Mammary epithelial cell (primary cell): ENCODE measurements around the gene ADRB2.
"Not testable (repeated sequence)": the region's sequence is repeated elsewhere in the genome, so short reads cannot be mapped to it uniquely, and the experiment has no call there.

Experiments used
- CTCF ChIP-seq, 2 donors: IDR thresholded peaks in 1 of 2; conservative IDR thresholded peaks in 1 of 2; 2 replicates each; pipeline ENCODE4 v1.5.1; 2011 to 2012; ENCODE audit warnings: inconsistent platforms in 2 of 2, low read length in 2 of 2, mild to moderate bottlenecking in 2 of 2, control low read depth in 1 of 2, low read depth in 1 of 2; ENCODE audit not compliant: insufficient read depth in 1 of 2; ENCODE audit errors: extremely low read depth in 1 of 2
- EZH2 ChIP-seq: IDR thresholded peaks from 2 replicates; pipeline ENCODE4 v1.6.1; 2012; ENCODE audit warnings: low read length, inconsistent platforms, borderline replicate concordance

- TF ChIP-seq CTCF (conservative IDR thresholded peaks at IDR 0.05 in 1 of 2, IDR thresholded peaks at IDR 0.05 in 1 of 2; ENCODE audit: extremely low read depth in 1 of 2, insufficient read depth in 1 of 2, low read depth in 1 of 2, low read length in 2 of 2); EZH2: not testable (repeated sequence)
Measured at GRCh38 chr5:148877436-148877835, 51.0 kb downstream of the ADRB2 start.
